ENCODE results near the gene PACSIN1.
"Not testable (repeated sequence)": the region's sequence is repeated elsewhere in the genome, so short reads cannot be mapped to it uniquely, and the experiment has no call there.

The PACSIN1 gene

DNA sequence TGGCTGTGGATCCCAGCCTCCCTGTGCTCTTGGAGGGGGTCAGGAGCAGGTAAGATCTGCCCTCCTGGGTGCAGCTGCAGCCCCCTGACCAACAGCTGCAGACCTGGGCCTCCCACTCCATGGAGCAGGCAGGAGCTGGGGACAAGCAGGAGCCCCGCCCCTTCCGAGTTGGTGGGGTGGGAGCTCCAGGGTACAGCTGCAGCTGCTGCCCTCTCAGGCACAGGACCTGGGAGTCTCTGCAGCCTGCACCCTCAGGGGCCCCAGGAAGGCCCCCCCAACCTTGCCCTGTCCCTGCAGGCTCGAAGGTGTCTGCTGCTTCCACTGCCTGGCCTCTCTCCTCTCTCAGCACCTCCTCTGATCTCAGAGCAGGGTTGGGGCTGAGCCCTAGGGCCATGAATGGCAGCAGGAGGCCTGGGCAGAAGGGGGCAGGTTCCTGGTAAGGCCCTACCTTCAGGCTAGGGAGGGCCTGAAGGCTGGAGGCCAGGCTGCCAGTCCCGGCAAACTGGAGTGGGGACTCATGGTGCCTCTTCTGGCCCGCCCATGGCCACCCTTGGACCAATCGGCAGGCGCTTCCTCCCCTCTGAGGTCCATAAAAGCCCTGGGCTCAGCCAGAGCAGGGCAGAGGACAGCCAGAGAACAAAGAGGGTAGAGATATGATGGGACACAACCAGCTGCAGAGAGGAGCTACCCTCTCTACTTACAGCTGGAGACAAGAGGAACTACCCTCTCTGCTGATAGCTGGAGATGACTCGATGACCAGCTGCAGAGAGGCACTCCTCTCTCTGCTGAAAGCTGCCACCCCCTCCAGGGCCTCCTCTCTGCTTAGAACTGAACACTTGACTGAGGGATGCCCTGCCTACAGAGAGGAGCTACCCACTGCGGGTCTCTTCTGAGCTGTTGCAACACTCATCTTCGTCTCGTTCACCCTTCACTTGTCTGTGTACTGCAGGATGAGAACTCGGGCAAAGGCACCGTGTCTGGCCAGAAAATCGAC, 7.8 kb upstream of the PACSIN1 start:
- DNase-seq = peak; percentile 52

DNA sequence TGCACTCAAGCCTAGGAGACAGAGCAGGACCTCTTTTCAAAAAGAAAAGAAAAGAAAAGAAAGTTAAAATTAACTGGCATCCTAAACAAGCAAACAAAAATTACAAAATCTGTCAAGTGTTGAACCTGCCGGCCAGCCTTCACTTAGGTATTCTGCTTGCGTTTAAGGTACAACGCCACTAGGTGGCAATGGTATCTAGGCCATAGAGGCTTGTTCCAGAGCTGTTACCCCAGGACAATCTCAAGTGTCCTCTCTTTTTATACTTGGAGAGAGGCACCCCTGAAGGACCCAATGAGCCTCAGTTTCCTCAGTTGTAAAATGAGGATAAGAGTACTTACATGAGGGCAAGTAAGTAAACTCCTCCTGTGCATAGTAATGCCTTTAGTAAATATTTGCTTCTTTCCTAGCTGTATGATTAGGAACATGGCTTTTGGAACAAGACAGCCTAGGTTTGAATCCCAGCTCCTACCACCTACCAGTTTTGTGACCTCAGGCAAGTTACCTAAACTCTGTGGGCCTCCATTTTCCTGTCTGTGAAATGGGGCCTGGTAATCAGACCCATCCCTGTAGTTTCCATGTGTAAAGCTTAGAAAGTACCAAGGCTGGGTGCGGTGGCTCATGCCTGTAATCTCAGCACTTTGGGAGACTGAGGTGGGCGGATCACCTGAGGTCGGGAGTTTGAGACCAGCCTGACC, 5.8 kb upstream of the PACSIN1 start:
- DNase-seq = peak; percentile 52

DNA sequence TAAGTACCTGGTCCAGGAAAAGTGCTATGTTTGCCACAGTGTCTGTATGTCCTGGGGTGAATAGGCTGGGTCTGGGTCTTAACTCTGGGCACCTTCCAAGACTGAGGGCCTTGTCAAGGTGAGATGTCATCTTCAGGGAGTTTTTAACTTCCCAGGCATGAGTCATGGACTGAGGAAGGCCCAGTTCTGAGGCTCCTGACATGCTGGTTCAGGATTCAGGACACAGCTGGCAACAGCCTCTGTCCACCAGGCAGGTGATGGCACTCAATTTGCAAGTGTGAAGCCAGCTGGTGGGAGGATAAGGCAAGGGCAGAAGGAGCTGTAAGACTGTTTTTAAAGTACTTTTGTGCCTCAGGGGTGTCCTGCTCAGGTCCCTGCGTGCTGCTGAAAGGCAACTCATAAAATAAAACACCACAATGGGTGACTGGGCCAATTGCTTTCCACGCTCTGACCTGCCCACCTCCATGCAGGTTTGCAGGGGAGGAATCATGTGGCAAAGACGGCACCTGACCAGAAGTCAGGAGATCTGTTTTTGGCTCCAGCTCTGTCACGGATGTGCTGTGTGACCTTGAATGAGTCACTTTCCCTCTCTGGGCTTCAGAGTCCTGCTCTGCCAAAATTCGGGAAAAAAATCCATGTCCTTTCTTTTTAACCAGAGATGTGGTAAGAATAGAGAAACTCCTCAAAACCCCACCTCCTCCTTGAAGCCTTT, 4.9 kb upstream of the PACSIN1 start:
- DNase-seq = no peak

DNA sequence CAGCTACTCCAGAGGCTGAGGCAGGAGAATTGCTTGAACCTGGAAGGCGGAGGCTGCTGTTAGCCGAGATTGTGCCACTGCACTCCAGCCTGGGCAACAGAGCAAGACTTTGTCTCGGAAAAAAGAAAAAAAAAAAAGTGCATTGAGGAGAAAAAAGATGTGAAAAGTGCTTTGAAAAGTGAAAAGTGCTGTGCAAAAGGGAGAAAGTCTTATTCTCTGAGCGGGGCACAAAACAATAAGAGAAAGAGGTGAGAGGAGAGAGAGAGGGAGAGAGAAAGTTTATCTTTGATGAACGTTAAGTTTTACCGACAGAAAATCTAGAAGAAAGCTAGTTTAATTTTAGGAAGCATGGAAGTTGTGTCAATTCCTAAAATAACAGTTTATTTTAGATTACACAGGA, 3.9 kb upstream of the PACSIN1 start:
- no peak for DNase-seq

DNA sequence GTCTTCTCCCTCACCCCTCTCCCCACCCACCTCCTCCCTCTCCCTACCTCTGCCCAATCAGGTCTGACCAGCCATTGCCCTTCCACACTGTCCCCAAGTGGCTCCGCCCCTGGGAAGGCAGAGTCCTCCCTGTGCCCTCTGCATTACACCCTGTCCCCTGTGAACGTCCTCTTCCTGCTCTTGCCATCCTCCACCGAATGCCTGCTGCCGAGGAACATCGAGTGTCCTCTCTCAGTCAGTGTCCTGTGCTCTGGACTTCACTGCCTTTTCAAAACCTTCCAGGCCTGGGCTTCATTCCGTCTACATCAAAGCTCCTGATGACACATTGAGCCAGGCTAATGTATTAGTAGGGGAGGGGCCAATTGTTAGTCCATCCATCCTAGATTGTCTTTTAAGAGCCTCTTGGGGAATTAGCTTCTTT, 3.3 kb upstream of the PACSIN1 start:
- DNase-seq = no peak

DNA sequence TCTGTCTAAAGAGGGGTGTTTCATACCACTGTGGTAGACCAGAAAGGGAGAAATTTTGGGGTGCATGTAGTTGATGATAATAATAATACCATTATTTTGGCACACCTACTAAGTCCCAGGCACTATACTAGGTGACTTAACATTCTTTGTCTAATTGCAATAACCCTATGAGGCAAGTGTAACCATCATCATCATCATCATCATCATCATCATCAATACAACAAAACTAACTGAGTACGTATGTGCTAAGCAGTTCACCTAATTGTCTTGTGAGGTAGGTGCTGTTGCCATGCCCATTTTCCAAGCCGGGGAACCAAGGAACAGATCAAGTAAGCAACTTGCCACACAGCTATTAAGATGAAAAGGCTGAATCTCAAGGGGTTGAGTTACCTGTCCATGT, 2.6 kb upstream of the PACSIN1 start:
- no peak for DNase-seq

DNA sequence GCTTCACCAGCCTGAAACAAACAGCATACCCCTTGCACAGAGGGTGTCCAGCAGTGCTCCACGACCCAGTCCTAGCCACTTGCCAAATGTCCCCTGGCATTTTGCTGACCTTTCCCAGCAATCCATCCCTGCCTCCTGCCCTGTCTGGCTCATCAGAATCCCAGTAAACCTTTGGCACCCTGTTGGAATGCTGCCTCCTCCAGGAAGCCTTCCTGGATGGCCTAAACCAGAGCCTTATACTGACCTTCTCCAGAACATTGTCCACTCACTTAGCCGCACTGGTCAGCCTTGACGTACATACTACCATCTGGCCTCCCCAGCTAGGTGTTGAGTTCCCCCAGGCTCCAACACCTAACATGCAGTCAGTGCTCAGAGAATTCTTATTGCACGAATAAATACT, 2.0 kb upstream of the PACSIN1 start:
- DNase-seq = no peak

DNA sequence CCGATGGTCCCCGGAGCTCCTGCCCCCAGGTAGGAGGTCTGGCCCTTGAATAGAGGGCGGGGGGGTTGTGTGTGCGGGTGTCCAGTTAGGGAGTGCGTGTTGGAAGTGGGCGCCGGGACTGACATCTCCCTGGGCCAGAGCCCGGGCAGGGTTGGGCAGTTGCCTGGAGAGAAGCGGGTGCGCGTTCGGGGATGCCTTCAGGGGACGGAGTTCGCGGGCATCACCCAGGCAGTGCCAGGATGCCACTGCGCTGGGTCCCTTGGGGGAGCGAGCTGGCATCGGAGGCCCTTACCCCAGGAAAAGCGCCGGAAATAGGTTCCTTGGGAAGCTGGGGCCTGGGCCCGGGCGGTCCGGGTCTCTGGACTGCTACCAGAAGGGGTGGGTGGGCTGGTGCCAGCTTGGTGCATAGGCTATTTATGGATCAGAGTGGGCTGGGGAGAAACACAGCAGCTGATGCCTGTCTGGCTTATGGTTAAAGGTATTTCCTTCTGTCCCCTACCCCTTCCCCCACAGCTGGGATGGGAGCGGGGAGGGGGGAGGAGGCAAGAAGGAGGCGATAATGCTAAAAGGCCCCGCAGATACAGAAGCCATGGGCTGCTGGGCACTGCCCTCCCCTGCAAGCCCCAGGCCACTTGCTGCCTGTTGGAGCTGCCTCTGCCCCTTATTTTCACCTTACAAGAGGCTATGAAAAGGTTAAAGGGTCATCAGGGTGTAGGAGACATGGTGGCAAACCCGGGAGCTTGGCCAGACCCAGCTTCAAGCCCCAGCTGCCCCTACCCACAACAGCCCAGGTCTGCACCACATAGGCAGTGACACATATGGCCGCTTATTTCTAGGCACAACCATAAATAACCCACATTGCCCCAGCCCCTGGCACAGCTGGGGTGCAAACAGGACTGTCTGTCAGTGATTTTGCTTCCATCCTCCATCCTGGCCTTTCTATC, 638 bp downstream of the PACSIN1 start:
- DNase-seq = no peak

DNA sequence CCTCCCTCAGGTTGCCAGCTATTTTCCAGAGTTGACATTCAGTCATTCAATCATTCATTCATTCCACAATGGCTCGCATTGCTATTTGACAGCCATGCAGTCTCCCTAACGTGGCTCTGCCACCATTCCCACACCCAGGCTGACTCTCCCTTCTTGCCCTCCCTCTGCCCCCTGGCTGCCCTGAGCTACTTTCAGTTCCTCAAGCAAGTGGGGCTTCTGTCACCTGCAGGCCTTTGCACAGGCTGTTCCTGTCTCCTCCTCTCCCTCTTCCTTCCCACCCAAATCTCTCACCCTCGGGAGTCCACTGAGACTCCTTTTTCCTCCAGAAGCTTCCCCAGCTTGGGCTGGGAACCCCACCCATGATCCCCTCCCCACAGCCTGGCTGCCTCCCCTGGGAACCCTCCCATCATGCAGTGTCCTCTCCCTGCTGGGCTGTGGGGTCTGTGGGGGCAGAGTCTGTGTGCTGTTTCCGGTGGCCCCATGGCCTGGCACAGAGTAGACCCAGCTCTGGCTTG, 2.6 kb downstream of the PACSIN1 start:
- peak; percentile 73 for DNase-seq

DNA sequence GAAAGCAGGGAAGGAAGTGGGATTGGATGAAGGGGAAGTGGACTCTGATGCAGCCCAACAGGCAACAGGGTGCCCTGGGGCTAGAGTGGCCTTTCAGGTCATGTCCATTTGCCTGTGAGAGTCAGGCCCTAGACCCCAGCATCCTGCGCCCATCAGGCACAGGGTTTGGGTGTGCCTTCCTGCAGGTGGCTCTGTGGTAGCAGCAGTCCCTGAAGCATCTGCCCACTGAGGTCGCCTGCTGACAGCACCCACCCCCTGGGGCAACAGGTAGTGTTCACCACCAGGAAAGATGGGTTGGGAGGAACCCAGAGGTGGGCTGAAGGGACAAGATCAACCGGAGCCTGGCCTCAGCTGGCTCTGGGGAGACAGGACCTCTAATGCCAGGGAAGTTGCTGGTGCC, 3.6 kb downstream of the PACSIN1 start:
- DNase-seq = no peak

DNA sequence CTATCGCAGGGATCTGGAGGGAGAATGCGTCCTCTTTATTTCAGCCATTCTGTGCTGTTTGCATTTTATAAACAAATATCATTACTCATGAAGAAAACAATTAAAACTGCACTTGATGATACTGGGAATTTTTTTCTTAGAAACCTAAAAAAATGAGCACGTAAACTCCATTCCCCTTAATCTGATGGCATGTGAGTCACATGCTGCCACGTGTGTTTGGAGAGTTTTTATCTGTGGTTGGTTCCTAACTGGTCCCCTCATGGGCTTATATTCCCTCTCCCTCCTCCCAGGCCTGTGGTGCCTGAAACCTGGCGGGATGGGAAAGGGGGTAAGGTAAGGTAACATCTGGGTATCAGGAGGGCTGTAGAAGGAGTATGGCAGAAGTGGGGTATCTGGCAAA, 6.5 kb downstream of the PACSIN1 start:
- DNase-seq = no peak

DNA sequence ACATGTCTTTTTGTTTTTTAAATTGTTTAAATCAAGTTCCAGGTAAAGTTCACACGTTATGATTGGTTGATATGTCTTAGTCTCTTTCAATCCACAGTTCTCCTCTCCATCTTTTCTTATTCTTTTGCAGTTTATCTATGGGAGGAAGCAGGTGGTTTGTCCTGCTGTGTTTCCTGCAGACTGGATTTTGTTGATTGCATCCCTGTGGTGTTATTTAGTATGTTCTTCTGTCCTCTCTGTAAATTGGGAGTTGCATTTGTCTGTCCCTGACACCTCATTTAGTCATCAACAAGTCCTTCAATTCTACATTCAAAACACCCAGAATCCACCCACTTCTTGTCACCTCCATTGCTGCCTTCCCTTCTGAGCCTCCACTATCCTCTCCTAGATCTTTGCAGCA, 8.1 kb downstream of the PACSIN1 start:
- no peak for DNase-seq

DNA sequence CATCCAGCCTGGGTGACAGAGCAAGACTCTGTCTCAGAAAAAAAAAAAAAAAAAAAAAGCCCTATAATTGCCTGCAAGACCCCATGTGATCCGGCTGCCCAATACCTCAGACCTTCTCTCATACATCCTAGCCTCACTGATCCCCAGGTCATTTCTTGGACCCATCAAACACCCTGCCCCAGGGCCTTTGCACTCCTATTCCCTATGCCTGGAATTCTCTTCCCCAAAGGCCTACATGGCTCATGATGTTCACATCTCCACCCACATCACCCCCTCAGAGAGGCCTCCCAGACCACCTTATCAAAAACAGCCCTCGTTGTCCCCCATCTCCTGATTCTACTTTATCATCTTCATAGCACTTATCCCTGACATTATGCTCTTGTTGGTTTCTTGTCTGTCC, 8.9 kb downstream of the PACSIN1 start:
- DNase-seq = no peak

DNA sequence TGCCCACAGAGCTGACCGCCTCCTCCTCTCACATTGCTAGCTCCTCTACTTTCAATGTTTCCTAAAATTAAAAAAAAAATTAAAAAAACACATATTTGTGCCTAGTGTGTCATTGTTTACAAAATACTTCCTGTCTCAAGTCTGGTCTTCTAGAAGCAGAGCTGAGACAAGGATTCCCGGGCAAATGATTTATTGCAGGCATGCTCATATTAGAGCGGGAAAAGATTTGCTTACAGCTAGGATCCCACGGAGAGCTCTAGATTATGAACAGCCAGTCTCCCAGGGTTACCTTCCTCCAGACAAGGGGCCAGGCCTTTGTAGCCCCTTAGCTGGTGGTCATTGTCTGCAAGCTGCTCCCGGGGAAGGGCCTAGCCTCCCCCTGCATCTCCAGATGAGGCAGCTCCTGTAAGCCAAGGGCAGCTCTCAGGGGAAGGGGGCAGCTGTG, 9.4 kb downstream of the PACSIN1 start:
- no peak for DNase-seq

DNA sequence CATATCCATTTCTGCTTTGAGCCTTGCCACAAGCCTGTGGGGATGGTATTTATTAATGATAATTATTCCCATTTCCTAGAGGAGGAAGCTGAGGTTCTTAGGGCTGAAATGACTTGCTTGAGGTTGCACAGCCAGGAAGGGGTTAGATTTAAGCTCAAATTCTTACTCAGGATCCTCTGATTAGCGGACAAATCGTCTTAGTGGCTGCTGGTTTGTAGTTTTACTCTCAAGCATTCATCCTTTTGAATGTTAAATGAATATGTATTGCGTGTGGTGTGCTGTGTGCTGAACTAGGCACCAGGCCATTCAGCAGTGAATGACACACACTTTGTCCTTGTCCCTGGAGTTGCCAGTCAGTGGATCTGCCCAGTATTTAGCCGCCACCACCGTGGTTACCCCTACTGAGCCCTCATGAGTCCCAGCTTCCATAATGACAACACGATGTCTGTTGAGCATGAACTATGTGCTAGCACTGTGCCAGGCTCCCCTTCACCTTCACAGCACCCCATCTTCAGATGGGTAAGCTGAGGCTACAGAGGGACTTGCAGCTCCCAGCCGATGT, 10.0 kb downstream of the PACSIN1 start:
- no peak for DNase-seq

DNA sequence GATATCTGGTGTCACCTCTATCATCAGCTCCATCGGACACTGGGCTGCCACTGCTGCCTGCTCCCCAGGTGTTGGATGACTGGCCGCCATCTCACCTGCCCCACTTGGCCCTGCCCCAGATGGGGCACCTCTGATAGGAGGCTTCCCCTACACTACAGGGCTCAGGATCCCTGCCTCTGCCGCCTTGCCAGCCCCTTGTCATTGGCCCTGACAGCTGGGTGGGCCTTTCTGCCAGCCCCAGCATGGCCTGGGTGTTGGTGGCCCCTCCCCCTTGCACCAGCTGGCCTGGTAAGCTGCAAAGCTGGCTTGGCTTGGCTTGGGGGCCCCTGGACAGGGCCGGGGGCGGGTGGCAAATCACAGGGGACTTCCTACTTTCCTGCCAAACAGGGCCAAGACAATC, 10.6 kb downstream of the PACSIN1 start:
- DNase-seq = no peak

DNA sequence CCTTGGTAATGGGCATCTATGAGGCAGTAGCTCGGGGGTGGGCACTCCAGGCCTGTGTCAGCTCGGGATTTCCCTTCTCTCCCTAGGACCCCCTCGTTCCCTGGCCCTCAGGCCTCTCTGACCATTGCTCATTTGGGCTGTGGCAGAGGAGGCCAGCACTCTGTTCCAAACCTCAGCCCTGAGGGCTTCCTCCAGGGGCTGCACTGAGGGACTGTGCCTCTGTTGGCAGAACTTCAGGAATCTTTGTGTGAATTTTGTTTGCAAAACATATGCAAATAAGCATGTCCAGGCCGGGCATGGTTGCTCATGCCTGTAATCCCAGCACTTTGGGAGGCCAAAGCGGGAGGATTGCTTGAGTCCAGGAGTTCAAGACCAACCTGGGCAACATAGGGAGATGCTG, 11.0 kb downstream of the PACSIN1 start:
- DNase-seq = no peak

DNA sequence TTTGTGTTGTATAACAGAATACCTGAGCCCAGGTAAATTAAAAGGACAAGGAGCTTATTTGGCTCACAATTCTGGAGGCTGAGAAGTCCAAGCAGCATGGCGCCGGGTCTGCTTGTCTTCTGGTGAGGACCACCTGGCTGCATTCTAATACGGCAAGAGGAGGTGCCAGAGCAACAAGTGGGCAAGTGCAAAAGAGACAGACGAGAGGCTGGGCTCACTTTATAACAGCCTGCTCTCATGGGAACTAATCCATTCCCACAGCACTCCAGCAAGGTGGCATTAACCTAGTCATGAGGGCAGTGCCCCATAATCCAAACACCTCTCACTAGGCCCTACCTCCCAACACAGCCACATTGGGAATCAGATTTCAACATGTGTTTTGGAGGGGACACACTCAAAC, 12.9 kb downstream of the PACSIN1 start:
- DNase-seq = no peak

DNA sequence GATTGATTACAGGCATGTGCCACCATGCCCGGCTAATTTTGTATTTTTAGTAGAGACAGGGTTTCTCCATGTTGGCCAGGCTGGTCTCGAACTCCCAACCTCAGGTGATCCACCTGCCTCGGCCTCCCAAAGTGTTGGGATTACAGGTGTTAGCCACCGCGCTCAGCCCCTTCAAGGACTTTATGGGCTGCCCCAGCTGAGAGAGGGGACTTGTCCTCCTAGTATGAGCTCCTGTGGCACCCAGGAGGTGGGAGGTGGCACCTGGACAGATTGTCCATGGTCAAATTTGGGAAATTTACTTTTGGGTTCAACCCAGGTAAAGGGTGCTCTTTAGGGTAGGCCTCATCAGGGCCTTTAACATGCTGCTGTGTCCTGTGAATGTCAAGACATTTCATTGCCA, 17.9 kb downstream of the PACSIN1 start:
- not testable (repeated sequence) for DNase-seq

DNA sequence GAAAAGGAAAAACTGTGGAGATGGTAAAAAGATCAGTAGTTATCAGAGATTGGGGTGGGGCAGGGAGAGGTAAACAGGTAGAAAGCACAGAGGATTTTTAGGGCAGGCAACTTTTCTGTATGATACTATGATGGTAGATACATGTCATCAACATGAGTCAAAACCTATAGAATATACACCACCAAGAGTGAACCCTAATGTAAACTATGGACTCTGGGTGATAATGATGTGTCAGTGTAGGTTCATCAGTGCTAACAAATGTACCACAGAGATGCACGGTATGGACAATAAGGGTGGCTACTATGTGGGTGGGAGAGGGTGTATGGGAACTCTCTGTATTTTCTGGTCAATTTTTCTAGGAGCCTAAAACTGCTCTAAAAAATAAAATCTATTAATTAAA, 18.5 kb downstream of the PACSIN1 start:
- no peak for DNase-seq

DNA sequence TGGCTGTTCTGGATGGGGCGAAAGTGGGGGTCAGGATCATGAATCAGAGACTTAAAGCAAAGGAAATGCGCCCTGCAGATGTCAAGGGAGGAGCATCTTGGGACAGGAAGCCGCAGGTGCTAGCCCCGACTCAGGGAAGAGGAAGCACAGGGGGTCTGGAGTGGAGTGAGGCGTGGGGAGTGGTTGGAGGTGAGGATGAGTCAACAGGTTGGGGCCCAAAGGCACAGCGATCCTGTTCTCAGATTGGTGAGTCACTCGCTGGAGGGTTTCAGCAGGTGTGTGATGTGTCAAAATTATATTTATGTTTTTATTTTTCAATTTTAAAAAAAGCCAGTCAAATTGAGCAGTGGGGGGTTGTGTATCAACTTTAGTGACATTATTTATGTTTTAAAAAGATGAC, 19.0 kb downstream of the PACSIN1 start:
- peak; percentile 29 for DNase-seq
